Small intestine (tissue), 7 donors: Measurements from ENCODE around the gene LILRB5. TPM values are rescaled to one million over a fixed set of nuclear protein-coding genes. Genes with fewer than 3 reads are reported as not detected.
A peak's percentile ranks its signal among the peaks of the same experiment; 100 is the strongest.

Source experiments
- DNase-seq, 2 donors: peaks; one replicate each; pipeline versions ENCODE4 v3.0.0 to v3.0.0-alpha.2; 2013
- FAIRE-seq: peaks from 2 replicates; lab custom pipeline; 2012; peaks lifted over from hg19 to GRCh38; lab: Jason Lieb, UNC
- H3K27ac ChIP-seq, 3 donors: one replicate each; pipeline ENCODE4 v1.5.1; 2013; ENCODE audit warnings: low read length in 2 of 3, mild to moderate bottlenecking in 2 of 3, control low read depth in 1 of 3, inconsistent platforms in 1 of 3, low read depth in 1 of 3, moderate library complexity in 1 of 3
- H3K27me3 ChIP-seq, 3 donors: one replicate each; pipeline ENCODE4 v1.6.1; 2013; ENCODE audit warnings: low read length in 3 of 3, inconsistent platforms in 1 of 3; ENCODE audit not compliant: control insufficient read depth in 3 of 3, insufficient read depth in 3 of 3
- H3K36me3 ChIP-seq, 3 donors: one replicate each; pipeline ENCODE4 v1.6.1; 2013; ENCODE audit warnings: low read length in 3 of 3, inconsistent platforms in 1 of 3, low read depth in 1 of 3, mild to moderate bottlenecking in 1 of 3, moderate library complexity in 1 of 3; ENCODE audit not compliant: control insufficient read depth in 3 of 3, insufficient read depth in 2 of 3
- H3K4me1 ChIP-seq, 3 donors: one replicate each; pipeline ENCODE4 v1.6.1; 2013; ENCODE audit warnings: low read length in 2 of 3, inconsistent platforms in 1 of 3, low read depth in 1 of 3, mild to moderate bottlenecking in 1 of 3, moderate library complexity in 1 of 3; ENCODE audit not compliant: control insufficient read depth in 3 of 3, insufficient read depth in 2 of 3
- H3K4me3 ChIP-seq, 3 donors: one replicate each; pipeline ENCODE4 v1.5.1; 2013; ENCODE audit warnings: low read length in 3 of 3, control low read depth in 1 of 3, inconsistent platforms in 1 of 3, low read depth in 1 of 3, mild to moderate bottlenecking in 1 of 3, moderate library complexity in 1 of 3
- H3K9me3 ChIP-seq, 2 donors: one replicate each; pipeline ENCODE4 v1.6.1; 2013; ENCODE audit warnings: low read depth in 1 of 2, low read length in 1 of 2; ENCODE audit not compliant: control insufficient read depth in 2 of 2, insufficient read depth in 1 of 2
- WGBS, 3 donors: extraction: QIAGEN DNeasy Blood & Tissue Kit; methylation state at CpG; one replicate each; pipeline ENCODE4 v1.1.7; 2013; 5-methylcytosine and 5-hydroxymethylcytosine counted together
- polyA plus RNA-seq, 4 donors: library from polyadenylated mRNA; stranded (reverse) in 3 of 4; unstranded in 1 of 4; fragments of 200-250 nt in 3 of 4; fragments of 120-200 nt in 1 of 4; gene quantifications; one replicate each; pipeline versions ENCODE4 v1.2.1 to v1.2.3, GENCODE V29; 2013
- donor health status: healthy with polysubstance abuse.
- donor health status: control.
- donor health status: control.
- donor health status: Bipolar disorder and iron deficiency.
- donor health status: healthy.

Gene LILRB5
- polyA plus RNA-seq, 4 donors = 1.1 to 6.9 (median 4.4) TPM

GRCh38 chr19:54255105-54255775, 1.8 kb downstream of the LILRB5 start:
- DNase-seq (no peak), FAIRE-seq (no peak)
- WGBS, 3 donors = 51 to 65% (median 57%) methylated on average over 13 to 26 of the region's 26 CpGs
- H3K27me3 ChIP-seq = peaks cover 0 to 3% (median 0%) of the 10 kb centered on the region in 3 donors
- H3K4me1 ChIP-seq = no peaks in the 10 kb centered on the region
- no peak overlapping the region for H3K27ac ChIP-seq
- H3K36me3 ChIP-seq = no peaks in the 10 kb centered on the region
- no peak overlapping the region for H3K4me3 ChIP-seq
- H3K9me3 ChIP-seq = no peaks in the 10 kb centered on the region

DNA sequence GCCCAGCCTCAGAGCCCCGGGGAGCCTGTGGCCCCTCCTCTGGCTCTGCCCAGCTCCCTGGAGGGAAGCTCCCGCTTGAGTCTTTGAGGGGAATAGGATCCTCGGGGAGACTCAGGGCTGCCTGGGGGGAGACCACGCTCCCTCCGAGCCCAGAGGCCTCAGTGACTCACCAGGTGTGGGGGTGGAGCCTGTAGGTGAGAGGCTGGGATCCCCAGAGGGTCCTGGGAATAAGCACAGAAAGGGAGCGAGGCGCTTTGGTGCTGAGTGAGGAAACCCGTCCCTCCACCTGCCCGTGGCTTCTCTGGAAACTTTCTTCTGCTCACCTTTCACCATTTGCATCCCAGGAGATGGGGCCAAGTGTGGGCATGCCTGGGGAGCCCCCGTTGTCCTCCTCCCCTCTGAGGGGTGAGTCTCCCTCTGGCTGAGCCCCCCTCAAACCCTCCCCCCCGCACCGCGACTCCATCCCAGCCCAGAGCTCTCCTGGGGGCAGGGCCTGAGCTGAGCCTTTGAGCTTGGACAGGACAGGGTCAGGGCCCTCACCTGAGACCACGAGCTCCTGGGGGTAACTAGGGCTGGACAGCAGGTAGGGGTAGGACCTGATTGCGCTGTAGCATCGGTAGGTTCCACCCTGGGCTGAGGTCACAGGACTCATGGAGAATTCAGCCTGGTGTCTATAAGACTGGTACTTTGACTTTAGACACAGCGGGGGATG, 2.7 kb downstream of the LILRB5 start:
- FAIRE-seq = no peak

DNA sequence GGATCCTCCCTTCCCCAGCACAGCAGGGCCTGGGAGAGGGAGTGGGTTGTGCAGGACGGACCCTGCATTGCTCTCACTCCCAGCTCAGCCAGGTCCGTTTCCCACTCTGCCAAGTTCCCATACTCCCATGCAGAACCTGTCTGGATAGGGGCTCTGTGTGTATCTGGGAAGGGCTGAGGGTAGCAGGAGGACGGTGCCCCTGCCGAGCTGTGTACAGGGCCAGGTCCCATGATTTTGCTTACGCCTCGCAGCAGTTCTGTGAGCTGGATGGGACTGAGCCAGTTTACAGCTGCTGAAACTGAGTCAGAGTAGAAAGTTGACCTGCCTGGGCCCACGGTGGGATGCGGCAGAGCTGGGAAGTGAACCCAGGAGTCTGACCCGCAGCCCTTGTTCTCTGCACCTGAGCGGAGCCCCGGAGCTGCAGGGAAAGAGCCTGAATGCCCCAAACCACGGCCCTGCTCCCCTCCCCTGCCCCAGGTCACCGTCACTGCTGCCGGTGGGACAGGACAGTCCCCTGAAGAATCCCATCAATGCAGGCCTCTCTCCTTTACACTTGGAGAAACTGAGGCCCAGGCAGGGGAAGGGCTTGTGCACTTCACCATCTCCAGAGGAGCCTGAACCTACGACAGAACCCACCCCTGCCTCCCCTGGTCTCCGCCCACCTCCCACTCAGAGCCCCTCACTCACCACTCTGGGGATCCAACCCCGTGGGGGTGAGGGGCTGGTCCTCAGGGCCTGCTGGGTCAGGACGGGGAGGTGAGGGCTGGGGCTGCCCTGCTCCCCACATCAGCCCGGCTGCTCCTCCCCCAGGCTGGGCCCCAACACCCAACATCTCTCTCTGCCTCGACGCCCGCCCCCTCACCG, 3.5 kb downstream of the LILRB5 start:
- Histone ChIP-seq H3K9me3 (no peaks in the 10 kb centered on the region), H3K27ac (no peak overlapping the region), H3K36me3 (no peaks in the 10 kb centered on the region), H3K4me1 (no peaks in the 10 kb centered on the region), H3K4me3 (no peak overlapping the region), H3K27me3 (peaks cover 0 to 3% (median 0%) of the 10 kb centered on the region in 3 donors)
- DNase-seq (no peak), FAIRE-seq (no peak)
- WGBS, 3 donors = 48 to 66% (median 62%) methylated on average over 20 to 23 of the region's 23 CpGs

More for the DNA sequence above, 2.7 kb downstream of the LILRB5 start:
- H3K4me3 ChIP-seq = no peak overlapping the region
- H3K4me1 ChIP-seq = no peaks in the 10 kb centered on the region
- no peak overlapping the region for H3K27ac ChIP-seq
- WGBS, 3 donors = 43 to 58% (median 51%) methylated on average over 13 to 17 of the region's 17 CpGs
- DNase-seq = no peak
- H3K9me3 ChIP-seq = no peaks in the 10 kb centered on the region
- H3K36me3 ChIP-seq = no peaks in the 10 kb centered on the region
- H3K27me3 ChIP-seq = peaks cover 0 to 3% (median 0%) of the 10 kb centered on the region in 3 donors

DNA sequence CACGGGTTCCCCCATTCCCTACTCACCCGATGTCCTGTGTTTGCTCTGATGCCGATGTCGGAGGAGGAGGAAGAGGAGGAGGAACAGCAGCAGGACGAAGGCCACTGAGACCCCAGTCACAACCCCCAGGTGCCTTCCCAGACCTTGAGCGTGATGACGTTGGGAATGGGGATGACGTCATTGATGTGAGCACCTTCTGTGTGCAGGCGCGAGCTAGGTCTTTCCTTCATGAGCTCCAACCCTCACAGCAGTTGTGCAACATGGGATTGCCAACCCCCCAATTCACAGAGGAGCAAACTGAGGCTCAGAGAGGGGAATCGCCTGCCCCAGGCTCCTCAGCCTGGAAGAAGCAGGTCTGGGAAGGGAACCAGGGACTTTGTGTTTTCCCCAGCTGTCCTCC, 4.2 kb downstream of the LILRB5 start:
- H3K9me3 ChIP-seq = no peaks in the 10 kb centered on the region
- peaks cover 0 to 3% (median 0%) of the 10 kb centered on the region in 3 donors for H3K27me3 ChIP-seq
- H3K36me3 ChIP-seq = no peaks in the 10 kb centered on the region
- H3K4me1 ChIP-seq = no peaks in the 10 kb centered on the region
- DNase-seq = no peak
- WGBS, 3 donors = 80 to 84% (median 81%) methylated on average over 11 of the region's 11 CpGs
- H3K4me3 ChIP-seq = no peak overlapping the region
- H3K27ac ChIP-seq = no peak overlapping the region
- no peak for FAIRE-seq

GRCh38 chr19:54252243-54252642, 4.8 kb downstream of the LILRB5 start:
- Histone ChIP-seq H3K9me3 (no peaks in the 10 kb centered on the region), H3K4me3 (no peak overlapping the region), H3K27ac (no peak overlapping the region), H3K27me3 (peaks cover 0 to 3% (median 0%) of the 10 kb centered on the region in 3 donors), H3K4me1 (no peaks in the 10 kb centered on the region), H3K36me3 (no peaks in the 10 kb centered on the region)
- 64 to 78% (median 72%) methylated on average over 9 of the region's 9 CpGs for WGBS, 3 donors
- FAIRE-seq (no peak), DNase-seq (no peak)

DNA sequence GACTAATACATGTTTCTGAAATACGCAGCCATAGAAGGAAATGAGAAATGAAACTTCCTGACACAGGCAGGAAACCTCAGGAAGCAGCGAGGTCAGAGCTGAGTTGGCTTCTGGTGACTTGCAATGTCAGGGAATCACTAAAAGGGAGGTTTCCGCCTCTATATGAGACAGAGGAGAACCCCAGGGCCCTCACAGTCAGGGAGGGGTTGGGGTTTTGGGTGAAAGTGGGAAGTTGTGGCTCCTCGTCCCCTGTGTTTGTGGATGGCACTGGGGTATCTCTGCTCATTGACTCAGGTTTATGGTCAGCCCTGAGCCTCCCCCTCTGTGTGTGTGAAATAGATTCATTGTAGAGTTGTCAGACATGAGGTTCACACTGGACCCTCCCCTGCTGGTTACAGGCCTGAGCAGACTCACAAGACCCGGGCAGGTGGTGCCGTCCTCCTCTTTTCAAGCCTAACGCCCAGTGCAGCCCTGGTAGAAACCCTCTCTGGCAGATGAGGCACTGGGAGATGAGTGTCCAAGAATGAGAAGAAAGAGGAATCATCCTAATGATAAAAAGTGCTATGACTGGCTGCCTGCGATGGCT, 9.0 kb downstream of the LILRB5 start:
- Histone ChIP-seq H3K27me3 (peaks cover 0 to 3% (median 0%) of the 10 kb centered on the region in 3 donors), H3K9me3 (no peaks in the 10 kb centered on the region), H3K4me1 (no peaks in the 10 kb centered on the region), H3K36me3 (no peaks in the 10 kb centered on the region), H3K4me3 (no peak overlapping the region), H3K27ac (no peak overlapping the region)
- no peak for FAIRE-seq
- DNase-seq = no peak
- WGBS, 3 donors = 59 to 73% (median 60%) methylated on average over 8 of the region's 8 CpGs

- 82 to 88% (median 87%) methylated on average over 20 of the region's 20 CpGs for WGBS, 3 donors
- no peaks in the 10 kb centered on the region for H3K36me3 ChIP-seq
- H3K9me3 ChIP-seq = no peaks in the 10 kb centered on the region
- no peaks in the 10 kb centered on the region for H3K4me1 ChIP-seq
- DNase-seq = no peak
- FAIRE-seq = no peak
- no peak overlapping the region for H3K4me3 ChIP-seq
- H3K27me3 ChIP-seq = no peaks in the 10 kb centered on the region
- H3K27ac ChIP-seq = peak overlapping the region in 1 of 3 donors; percentile 9
These were observed 9.8 kb downstream of the LILRB5 start for GRCh38 chr19:54247106-54247930.
